ENCODE results near the gene PPP3R1.

DNA sequence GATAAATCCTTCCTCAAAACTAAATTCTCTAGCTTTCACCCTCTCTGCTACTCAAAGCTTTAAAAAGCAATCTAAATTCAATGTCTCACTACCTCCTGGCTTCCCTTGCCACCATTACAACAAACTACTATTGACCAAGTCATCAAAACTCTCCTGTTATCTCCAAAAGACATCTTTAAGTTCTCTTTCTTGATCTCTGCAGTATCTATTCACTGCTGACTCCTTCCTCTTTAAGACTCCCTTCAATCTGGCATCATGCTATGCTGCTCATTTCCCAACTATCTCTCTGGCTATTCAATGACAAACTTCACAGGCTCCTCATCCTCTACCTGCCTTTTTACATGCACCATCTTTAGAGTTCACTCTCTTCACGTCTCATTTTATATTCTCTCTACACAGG is 5.9 kb downstream of the PPP3R1 start:
- TF ChIP-seq, protein P1, sequence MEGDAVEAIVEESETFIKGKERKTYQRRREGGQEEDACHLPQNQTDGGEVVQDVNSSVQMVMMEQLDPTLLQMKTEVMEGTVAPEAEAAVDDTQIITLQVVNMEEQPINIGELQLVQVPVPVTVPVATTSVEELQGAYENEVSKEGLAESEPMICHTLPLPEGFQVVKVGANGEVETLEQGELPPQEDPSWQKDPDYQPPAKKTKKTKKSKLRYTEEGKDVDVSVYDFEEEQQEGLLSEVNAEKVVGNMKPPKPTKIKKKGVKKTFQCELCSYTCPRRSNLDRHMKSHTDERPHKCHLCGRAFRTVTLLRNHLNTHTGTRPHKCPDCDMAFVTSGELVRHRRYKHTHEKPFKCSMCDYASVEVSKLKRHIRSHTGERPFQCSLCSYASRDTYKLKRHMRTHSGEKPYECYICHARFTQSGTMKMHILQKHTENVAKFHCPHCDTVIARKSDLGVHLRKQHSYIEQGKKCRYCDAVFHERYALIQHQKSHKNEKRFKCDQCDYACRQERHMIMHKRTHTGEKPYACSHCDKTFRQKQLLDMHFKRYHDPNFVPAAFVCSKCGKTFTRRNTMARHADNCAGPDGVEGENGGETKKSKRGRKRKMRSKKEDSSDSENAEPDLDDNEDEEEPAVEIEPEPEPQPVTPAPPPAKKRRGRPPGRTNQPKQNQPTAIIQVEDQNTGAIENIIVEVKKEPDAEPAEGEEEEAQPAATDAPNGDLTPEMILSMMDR (IDR thresholded peaks at IDR 0.05; ENCODE audit: low read depth, low read length, poor library complexity, severe bottlenecking) = no peak
- TF ChIP-seq EZH2phosphoT487 (IDR thresholded peaks at IDR 0.05; ENCODE audit: borderline replicate concordance, low read length) = no peak

Measured in DOHH2 (cell line).